ENCODE data around the gene TROAP.

TROAP gene

DNA sequence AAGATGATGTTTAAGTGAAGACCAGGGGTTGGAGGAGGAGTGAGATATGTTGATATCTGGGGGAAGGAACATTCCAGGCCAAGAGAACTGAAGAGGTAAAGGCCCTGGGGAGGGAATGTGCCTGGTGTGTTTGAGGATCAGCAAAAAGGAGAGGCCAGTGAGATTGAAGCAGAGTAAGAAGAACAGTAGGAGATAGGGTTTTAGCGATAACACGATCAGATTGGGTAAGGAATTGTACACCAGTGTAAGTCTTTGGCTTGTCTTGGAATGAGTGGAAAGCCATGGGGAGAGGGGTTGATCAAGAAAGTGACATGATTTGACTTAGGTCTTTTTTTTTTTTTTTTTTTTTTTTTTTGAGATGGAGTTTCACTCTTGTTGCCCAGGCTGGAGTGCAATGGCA, 4.8 kb downstream of the TROAP start:
- no peaks in the 10 kb centered on the region for H3K27me3 ChIP-seq
- TF ChIP-seq, protein P1, sequence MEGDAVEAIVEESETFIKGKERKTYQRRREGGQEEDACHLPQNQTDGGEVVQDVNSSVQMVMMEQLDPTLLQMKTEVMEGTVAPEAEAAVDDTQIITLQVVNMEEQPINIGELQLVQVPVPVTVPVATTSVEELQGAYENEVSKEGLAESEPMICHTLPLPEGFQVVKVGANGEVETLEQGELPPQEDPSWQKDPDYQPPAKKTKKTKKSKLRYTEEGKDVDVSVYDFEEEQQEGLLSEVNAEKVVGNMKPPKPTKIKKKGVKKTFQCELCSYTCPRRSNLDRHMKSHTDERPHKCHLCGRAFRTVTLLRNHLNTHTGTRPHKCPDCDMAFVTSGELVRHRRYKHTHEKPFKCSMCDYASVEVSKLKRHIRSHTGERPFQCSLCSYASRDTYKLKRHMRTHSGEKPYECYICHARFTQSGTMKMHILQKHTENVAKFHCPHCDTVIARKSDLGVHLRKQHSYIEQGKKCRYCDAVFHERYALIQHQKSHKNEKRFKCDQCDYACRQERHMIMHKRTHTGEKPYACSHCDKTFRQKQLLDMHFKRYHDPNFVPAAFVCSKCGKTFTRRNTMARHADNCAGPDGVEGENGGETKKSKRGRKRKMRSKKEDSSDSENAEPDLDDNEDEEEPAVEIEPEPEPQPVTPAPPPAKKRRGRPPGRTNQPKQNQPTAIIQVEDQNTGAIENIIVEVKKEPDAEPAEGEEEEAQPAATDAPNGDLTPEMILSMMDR (IDR thresholded peaks at IDR 0.05; ENCODE audit: low read depth, low read length): no peak

DNA sequence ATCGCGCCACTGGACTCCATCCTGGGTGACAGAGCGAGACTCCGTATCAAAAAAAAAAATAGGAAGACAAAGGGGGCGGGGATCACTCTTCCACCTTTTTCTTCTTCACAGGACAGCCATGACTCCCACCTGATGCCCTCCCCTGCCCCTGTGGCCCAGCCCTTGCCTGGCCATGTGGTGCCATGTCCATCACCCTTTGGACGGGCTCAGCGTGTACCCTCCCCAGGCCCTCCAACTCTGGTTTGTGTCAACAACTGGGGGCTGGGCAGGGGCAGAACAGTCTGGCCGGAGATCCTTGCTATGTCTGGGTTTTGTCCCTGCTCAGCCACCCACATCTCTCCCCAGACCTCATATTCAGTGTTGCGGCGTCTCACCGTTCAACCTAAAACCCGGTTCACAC, 5.8 kb downstream of the TROAP start:
- no peak for DNase-seq
- Histone ChIP-seq H3K27me3 (no peaks in the 10 kb centered on the region), H3K4me1 (peaks cover 8% of the 10 kb centered on the region), H3K4me3 (ENCODE audit: low read depth, low read length) (no peak overlapping the region), H3K9me3 (no peaks in the 10 kb centered on the region), H3K36me3 (peaks cover 42% of the 10 kb centered on the region)
- TF ChIP-seq, protein P1 (IDR thresholded peaks at IDR 0.05; ENCODE audit: low read depth, low read length): no peak

More for the DNA sequence above, 4.8 kb downstream of the TROAP start:
- peaks cover 8% of the 10 kb centered on the region for H3K4me1 ChIP-seq
- peaks cover 42% of the 10 kb centered on the region for H3K36me3 ChIP-seq
- no peak overlapping the region for H3K4me3 ChIP-seq (ENCODE audit: low read depth, low read length)
- H3K9me3 ChIP-seq: no peaks in the 10 kb centered on the region
- DNase-seq: no peak

DNA sequence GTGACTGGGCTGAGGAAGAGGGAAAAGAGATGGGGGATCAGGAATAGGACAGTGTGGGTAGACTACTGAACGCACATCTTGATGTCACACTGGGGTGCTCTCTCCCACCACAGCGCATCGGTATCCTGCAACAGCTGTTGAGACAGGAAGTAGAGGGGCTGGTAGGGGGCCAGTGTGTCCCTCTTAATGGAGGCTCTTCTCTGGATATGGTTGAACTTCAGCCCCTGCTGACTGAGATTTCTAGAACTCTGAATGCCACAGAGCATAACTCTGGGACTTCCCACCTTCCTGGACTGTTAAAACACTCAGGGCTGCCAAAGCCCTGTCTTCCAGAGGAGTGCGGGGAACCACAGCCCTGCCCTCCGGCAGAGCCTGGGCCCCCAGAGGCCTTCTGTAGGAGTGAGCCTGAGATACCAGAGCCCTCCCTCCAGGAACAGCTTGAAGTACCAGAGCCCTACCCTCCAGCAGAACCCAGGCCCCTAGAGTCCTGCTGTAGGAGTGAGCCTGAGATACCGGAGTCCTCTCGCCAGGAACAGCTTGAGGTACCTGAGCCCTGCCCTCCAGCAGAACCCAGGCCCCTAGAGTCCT, 7.1 kb downstream of the TROAP start:
- no peaks in the 10 kb centered on the region for H3K9me3 ChIP-seq
- H3K4me1 ChIP-seq: peaks cover 8% of the 10 kb centered on the region
- no peak overlapping the region for H3K4me3 ChIP-seq (ENCODE audit: low read depth, low read length)
- DNase-seq: no peak
- TF ChIP-seq, protein P1 (IDR thresholded peaks at IDR 0.05; ENCODE audit: low read depth, low read length): no peak
- H3K36me3 ChIP-seq: peaks cover 42% of the 10 kb centered on the region
- no peaks in the 10 kb centered on the region for H3K27me3 ChIP-seq

DNA sequence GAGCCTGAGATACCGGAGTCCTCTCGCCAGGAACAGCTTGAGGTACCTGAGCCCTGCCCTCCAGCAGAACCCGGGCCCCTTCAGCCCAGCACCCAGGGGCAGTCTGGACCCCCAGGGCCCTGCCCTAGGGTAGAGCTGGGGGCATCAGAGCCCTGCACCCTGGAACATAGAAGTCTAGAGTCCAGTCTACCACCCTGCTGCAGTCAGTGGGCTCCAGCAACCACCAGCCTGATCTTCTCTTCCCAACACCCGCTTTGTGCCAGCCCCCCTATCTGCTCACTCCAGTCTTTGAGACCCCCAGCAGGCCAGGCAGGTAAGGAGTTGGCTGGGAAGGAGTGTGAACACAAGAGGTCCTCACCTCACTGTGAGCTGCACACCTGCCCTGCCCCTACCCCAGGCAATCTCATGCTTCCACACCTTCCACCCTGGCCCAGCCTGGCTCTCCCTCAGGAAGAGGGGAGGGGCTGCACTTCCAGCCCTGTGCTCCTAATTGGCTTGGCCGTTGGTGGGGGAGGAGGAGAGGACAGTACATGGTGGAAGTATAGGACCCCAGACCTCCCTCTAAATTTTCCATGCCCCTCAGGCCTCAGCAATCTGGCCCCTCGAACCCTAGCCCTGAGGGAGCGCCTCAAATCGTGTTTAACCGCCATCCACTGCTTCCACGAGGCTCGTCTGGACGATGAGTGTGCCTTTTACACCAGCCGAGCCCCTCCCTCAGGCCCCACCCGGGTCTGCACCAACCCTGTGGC, 7.8 kb downstream of the TROAP start:
- H3K27me3 ChIP-seq: no peaks in the 10 kb centered on the region
- TF ChIP-seq, protein P1 (IDR thresholded peaks at IDR 0.05; ENCODE audit: low read depth, low read length): no peak
- H3K4me3 ChIP-seq (ENCODE audit: low read depth, low read length): no peak overlapping the region
- peaks cover 38% of the 10 kb centered on the region for H3K36me3 ChIP-seq
- H3K9me3 ChIP-seq: no peaks in the 10 kb centered on the region
- no peak for DNase-seq
- H3K4me1 ChIP-seq: peaks cover 8% of the 10 kb centered on the region

DNA sequence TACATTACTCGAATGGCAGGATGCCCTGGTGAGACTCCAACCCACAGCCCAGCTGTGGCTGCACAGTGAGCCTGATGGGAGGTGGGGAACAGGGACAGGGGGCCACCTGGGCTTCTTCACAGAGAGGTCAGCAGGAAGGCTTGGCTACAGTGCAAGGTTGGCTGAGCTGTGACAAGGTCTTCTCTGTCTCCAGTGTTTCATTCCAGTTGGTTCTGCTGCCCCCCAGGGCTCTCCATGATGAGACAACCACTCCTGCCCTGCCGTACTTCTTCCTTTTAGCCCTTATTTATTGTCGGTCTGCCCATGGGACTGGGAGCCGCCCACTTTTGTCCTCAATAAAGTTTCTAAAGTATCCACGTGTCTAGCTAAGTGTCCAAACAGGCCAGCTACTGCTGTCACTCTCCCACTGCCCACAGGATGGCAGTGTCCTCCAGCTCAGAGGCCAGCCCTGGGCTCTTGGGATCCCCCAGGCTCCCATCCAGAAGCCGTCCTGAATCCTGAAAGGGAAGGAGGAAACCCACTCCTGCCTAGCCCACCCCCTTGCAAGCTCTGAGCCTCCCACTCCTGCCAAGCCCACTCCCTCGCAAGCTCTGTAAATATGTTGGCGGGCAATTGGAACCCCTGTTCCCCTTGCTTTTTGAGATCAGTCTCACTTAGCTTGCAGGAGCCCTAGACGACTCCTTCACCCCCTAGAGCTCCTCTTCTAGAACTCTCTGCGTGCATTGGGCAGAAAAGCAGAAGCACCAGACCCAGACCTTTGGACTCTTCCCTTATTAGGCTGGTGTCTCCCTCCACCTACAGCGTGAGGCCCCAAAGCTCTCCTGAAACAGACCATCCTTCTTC, 8.5 kb downstream of the TROAP start:
- H3K36me3 ChIP-seq: peaks cover 34% of the 10 kb centered on the region
- TF ChIP-seq, protein P1 (IDR thresholded peaks at IDR 0.05; ENCODE audit: low read depth, low read length): peak; percentile 95
- DNase-seq: peak; percentile 81
- H3K4me3 ChIP-seq (ENCODE audit: low read depth, low read length): no peak overlapping the region
- no peaks in the 10 kb centered on the region for H3K9me3 ChIP-seq
- H3K4me1 ChIP-seq: peaks cover 8% of the 10 kb centered on the region
- peaks cover under 1% of the 10 kb centered on the region; the same call in 1 of the 2 replicates for H3K27me3 ChIP-seq
